KMS-11 (cell line): ENCODE results near the gene NGB.
"Not testable (repeated sequence)": the region's sequence is repeated elsewhere in the genome, so short reads cannot be mapped to it uniquely, and the experiment has no call there.

Source experiments
- H2AFZ ChIP-seq: fragments of 200-600 bp; sonication (generic); 2 replicates; pipeline ENCODE4 v1.6.1; 2016; ENCODE audit warnings: antibody characterized with exemption, mixed run types, low read depth
- H3K27ac ChIP-seq: fragments of 200-600 bp; sonication (generic); 2 replicates; pipeline ENCODE4 v1.6.1; 2016; ENCODE audit warnings: mild to moderate bottlenecking, mixed run types
- H3K27me3 ChIP-seq: fragments of 200-600 bp; sonication (generic); 2 replicates; pipeline ENCODE4 v1.6.1; 2017; ENCODE audit warnings: mild to moderate bottlenecking, low read depth, mixed run types, moderate library complexity; ENCODE audit not compliant: insufficient read depth
- H3K36me3 ChIP-seq: fragments of 200-600 bp; sonication (generic); 2 replicates; pipeline ENCODE4 v1.6.1; 2017; ENCODE audit warnings: mild to moderate bottlenecking, mixed run types; ENCODE audit not compliant: insufficient read depth
- H3K4me1 ChIP-seq: fragments of 200-600 bp; sonication (generic); 2 replicates; pipeline ENCODE4 v1.6.1; 2016; ENCODE audit warnings: mild to moderate bottlenecking, low read depth, mixed run types; ENCODE audit not compliant: poor library complexity, severe bottlenecking
- H3K4me2 ChIP-seq: fragments of 200-600 bp; sonication (generic); 2 replicates; pipeline ENCODE4 v1.7.0; 2016; ENCODE audit warnings: mild to moderate bottlenecking, mixed run types
- H3K4me3 ChIP-seq: fragments of 200-600 bp; sonication (generic); IDR thresholded peaks from 2 replicates; pipeline ENCODE4 v1.6.1; 2017; ENCODE audit warnings: low read depth, low read length, mixed read lengths; ENCODE audit not compliant: insufficient read depth
- H3K79me2 ChIP-seq: fragments of 200-600 bp; sonication (generic); 2 replicates; pipeline ENCODE4 v1.6.1; 2016; ENCODE audit warnings: low read depth, mixed run types; ENCODE audit not compliant: insufficient read depth
- H3K9ac ChIP-seq: fragments of 200-600 bp; sonication (generic); 2 replicates; pipeline ENCODE4 v1.6.1; 2016; ENCODE audit warnings: mild to moderate bottlenecking, mixed run types
- H4K20me1 ChIP-seq: fragments of 200-600 bp; sonication (generic); 2 replicates; pipeline ENCODE4 v1.6.1; 2016; ENCODE audit warnings: mild to moderate bottlenecking, mixed run types; ENCODE audit not compliant: insufficient read depth
- TF ChIP-seq, protein P1 (sequence below): fragments of 200-600 bp; sonication (generic); conservative IDR thresholded peaks from 2 replicates; pipeline ENCODE4 v1.6.1; 2017; ENCODE audit warnings: low read depth, mild to moderate bottlenecking, antibody characterized with exemption, low read length, moderate library complexity, mixed read lengths

Gene NGB

GRCh38 chr14:77284066-77284465, 13.1 kb upstream of the NGB start:
- Histone ChIP-seq H2AFZ (no peak overlapping the region), H3K36me3 (no peaks in the 10 kb centered on the region), H3K4me1 (no peaks in the 10 kb centered on the region), H3K4me2 (no peak overlapping the region), H3K27me3 (no peaks in the 10 kb centered on the region), H3K9ac (no peak overlapping the region), H3K79me2 (no peaks in the 10 kb centered on the region), H4K20me1 (no peaks in the 10 kb centered on the region), H3K27ac (no peak overlapping the region), H3K4me3 (no peak overlapping the region)
- TF ChIP-seq, protein P1, sequence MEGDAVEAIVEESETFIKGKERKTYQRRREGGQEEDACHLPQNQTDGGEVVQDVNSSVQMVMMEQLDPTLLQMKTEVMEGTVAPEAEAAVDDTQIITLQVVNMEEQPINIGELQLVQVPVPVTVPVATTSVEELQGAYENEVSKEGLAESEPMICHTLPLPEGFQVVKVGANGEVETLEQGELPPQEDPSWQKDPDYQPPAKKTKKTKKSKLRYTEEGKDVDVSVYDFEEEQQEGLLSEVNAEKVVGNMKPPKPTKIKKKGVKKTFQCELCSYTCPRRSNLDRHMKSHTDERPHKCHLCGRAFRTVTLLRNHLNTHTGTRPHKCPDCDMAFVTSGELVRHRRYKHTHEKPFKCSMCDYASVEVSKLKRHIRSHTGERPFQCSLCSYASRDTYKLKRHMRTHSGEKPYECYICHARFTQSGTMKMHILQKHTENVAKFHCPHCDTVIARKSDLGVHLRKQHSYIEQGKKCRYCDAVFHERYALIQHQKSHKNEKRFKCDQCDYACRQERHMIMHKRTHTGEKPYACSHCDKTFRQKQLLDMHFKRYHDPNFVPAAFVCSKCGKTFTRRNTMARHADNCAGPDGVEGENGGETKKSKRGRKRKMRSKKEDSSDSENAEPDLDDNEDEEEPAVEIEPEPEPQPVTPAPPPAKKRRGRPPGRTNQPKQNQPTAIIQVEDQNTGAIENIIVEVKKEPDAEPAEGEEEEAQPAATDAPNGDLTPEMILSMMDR = no peak

- Histone ChIP-seq H3K4me2 (no peak overlapping the region), H3K36me3 (no peaks in the 10 kb centered on the region), H3K9ac (no peak overlapping the region), H3K4me1 (no peaks in the 10 kb centered on the region), H3K27me3 (no peaks in the 10 kb centered on the region), H3K4me3 (no peak overlapping the region), H3K79me2 (no peaks in the 10 kb centered on the region), H2AFZ (no peak overlapping the region), H3K27ac (no peak overlapping the region), H4K20me1 (no peaks in the 10 kb centered on the region)
- TF ChIP-seq, protein P1 = no peak
Measured at GRCh38 chr14:77281852-77282410, 10.9 kb upstream of the NGB start.

GRCh38 chr14:77280921-77281320, 9.9 kb upstream of the NGB start:
- H3K27me3 ChIP-seq, H3K27ac ChIP-seq, H3K4me2 ChIP-seq, H2AFZ ChIP-seq, H3K36me3 ChIP-seq, H3K79me2 ChIP-seq, H3K4me3 ChIP-seq, H3K9ac ChIP-seq, H4K20me1 ChIP-seq, H3K4me1 ChIP-seq: not testable (repeated sequence)

- H3K27me3 ChIP-seq = no peaks in the 10 kb centered on the region
- TF ChIP-seq, protein P1 = no peak
- H3K4me1 ChIP-seq = no peaks in the 10 kb centered on the region
- no peaks in the 10 kb centered on the region for H4K20me1 ChIP-seq
- H3K27ac ChIP-seq = no peak overlapping the region
- H3K4me3 ChIP-seq = no peak overlapping the region
- no peak overlapping the region for H3K9ac ChIP-seq
- H3K36me3 ChIP-seq = no peaks in the 10 kb centered on the region
- no peaks in the 10 kb centered on the region for H3K79me2 ChIP-seq
- no peak overlapping the region for H2AFZ ChIP-seq
- H3K4me2 ChIP-seq = no peak overlapping the region
Measured at GRCh38 chr14:77279719-77280118, 8.7 kb upstream of the NGB start.

DNA sequence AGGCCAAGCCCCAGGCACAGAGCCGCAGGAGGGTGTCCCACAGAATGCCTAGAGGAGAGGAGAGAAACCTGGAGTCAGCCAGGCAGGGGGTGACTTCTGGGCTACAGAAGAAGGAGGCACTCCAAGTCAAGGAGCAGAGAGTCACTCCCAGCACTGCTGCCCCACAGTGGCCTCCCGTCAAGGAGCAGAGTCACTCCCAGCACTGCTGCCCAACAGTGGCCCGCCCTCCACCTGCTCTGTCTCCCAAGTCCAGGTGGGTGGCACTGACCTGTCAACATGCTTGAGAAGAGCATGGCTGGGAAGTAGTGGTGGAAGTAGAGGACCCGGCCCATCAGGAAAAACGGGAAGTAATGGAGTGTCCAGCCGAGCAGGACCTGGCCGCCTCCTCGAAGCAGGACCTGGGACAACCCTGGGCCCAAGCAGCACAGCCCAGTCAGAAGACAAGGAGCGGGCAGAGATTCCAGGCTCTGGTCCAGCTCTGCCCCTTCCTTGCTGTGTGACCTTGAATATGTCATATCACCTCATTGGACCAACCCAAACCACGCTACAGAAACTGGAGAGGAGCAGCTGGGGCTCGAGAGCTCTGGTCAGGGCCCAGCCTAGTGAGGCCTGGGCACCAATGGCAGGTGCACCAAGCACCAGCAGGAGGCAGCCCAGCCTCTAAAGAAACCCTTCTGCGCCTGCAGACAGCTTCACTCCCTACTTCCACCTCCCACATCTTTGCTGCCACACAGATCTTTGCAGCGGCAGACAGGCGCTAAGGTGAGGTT, 7.6 kb upstream of the NGB start:
- Histone ChIP-seq H3K9ac (no peak overlapping the region), H3K4me1 (no peaks in the 10 kb centered on the region), H3K27ac (no peak overlapping the region), H3K4me3 (no peak overlapping the region), H3K79me2 (no peaks in the 10 kb centered on the region), H2AFZ (no peak overlapping the region), H3K36me3 (no peaks in the 10 kb centered on the region), H3K4me2 (no peak overlapping the region), H4K20me1 (no peaks in the 10 kb centered on the region), H3K27me3 (no peaks in the 10 kb centered on the region)
- TF ChIP-seq, protein P1 = no peak
